ENCODE measurements around the gene ASIC3. TPM values are rescaled to one million over a fixed set of nuclear protein-coding genes. Genes with fewer than 3 reads are reported as not detected.

The ASIC3 gene
- total and polyA plus RNA-seq, 2 of the 8 experiments (the other 6 are each of a cell fraction or from before 2014, with no cell fraction given), result 1.6 to 1.9 TPM

- H4K20me1 ChIP-seq (replicated peaks in 1 of 2; ENCODE audit: control insufficient read depth in 1 of 2, insufficient read depth in 2 of 2, low read length in 2 of 2), result peaks cover 2 to 8% of the 10 kb centered on the region in 2 experiments
- peaks cover under 1 to 19% (median 10%) of the 10 kb centered on the region in 4 experiments for H3K27me3 ChIP-seq (replicated peaks in 1 of 4; ENCODE audit: control insufficient read depth in 3 of 4, extremely low read depth in 1 of 4, insufficient read depth in 3 of 4, low read length in 3 of 4)
- no peaks in the 10 kb centered on the region for H3K9me3 ChIP-seq (ENCODE audit: insufficient read depth in 2 of 2, low read depth in 1 of 2, low read length in 1 of 2)
- no peak overlapping the region for H3K4me3 ChIP-seq (ENCODE audit: extremely low read depth in 1 of 4, insufficient read depth in 2 of 4, low read depth in 3 of 4, low read length in 4 of 4)
- FAIRE-seq, result no peak
- no peak overlapping the region for H2BK5ac ChIP-seq (ENCODE audit: low read depth, low read length)
- H4K91ac ChIP-seq (replicated peaks; ENCODE audit: insufficient read length, low read length), result no peak overlapping the region
- no peak overlapping the region for H2AK5ac ChIP-seq (ENCODE audit: low read depth, low read length)
- no peak overlapping the region for H2BK12ac ChIP-seq (ENCODE audit: low read depth, low read length)
- H4K5ac ChIP-seq (ENCODE audit: insufficient read length, low read depth, low read length), result no peak overlapping the region
- 87% methylated on average over 7 of the region's 11 CpGs; no CpG with 5 or more reads in 1 of the 2 experiments for WGBS, 2 experiments (ENCODE audit: extremely low coverage in 1 of 2, insufficient coverage in 1 of 2, insufficient read length in 1 of 2, insufficient replicate concordance in 2 of 2, low coverage in 1 of 2, low lambda C conversion rate in 2 of 2, missing lambda C conversion rate in 1 of 2)
- H3K23me2 ChIP-seq (ENCODE audit: low read depth, low read length), result no peaks in the 10 kb centered on the region
- no peak overlapping the region for H3K23ac ChIP-seq (ENCODE audit: insufficient read length)
- CTCF ChIA-PET (ENCODE audit: partially characterized antibody), result interaction anchor here (1.1 to 3.5 kb wide), 5 partner anchors 12 to 35 kb away, joined by 3 to 20 read pairs (median 8); partner anchors contain the start of gene CDK5
- H4K8ac ChIP-seq (ENCODE audit: extremely low read depth, insufficient read depth, low read length), result no peak overlapping the region
- no peak overlapping the region for H2BK20ac ChIP-seq (ENCODE audit: low read length)
- H3K27ac ChIP-seq (ENCODE audit: low read depth, low read length), result no peak overlapping the region
- no peak overlapping the region for H2BK120ac ChIP-seq (replicated peaks; ENCODE audit: low read depth, low read length)
- no peak overlapping the region for H3K56ac ChIP-seq (replicated peaks; ENCODE audit: insufficient read length, low read depth, low read length)
- POLR2A ChIA-PET (ENCODE audit: partially characterized antibody), result interaction anchor here (0.9 to 1.0 kb wide), 2 partner anchors 9 to 42 kb away, joined by 3 read pairs; no protein-coding TSS in a partner anchor
- no peaks in the 10 kb centered on the region for H3K4me1 ChIP-seq (replicated peaks in 1 of 4; ENCODE audit: control insufficient read depth in 3 of 4, insufficient read depth in 4 of 4, low read length in 3 of 4)
- H2BK15ac ChIP-seq (ENCODE audit: low read length), result no peak overlapping the region
- DNase-seq (ENCODE audit: low read depth in 1 of 2, low spot score in 2 of 2), result no peak
- H3K9ac ChIP-seq (replicated peaks in 1 of 4; ENCODE audit: extremely low read depth in 1 of 4, low read depth in 3 of 4, low read length in 3 of 4), result no peak overlapping the region
- no peaks in the 10 kb centered on the region for H3K36me3 ChIP-seq (ENCODE audit: control insufficient read depth in 2 of 4, insufficient read depth in 4 of 4, low read length in 3 of 4)
- no peak overlapping the region for H2AFZ ChIP-seq (ENCODE audit: low read length)
- H3K14ac ChIP-seq (ENCODE audit: insufficient read length), result no peak overlapping the region
- H3K4me2 ChIP-seq (ENCODE audit: insufficient read depth in 1 of 2, low read depth in 2 of 2, low read length in 2 of 2), result no peak overlapping the region
- H3K79me2 ChIP-seq (ENCODE audit: control insufficient read depth in 1 of 2, insufficient read depth in 2 of 2, low read length in 2 of 2), result no peaks in the 10 kb centered on the region
- H3K79me1 ChIP-seq (ENCODE audit: low read depth, low read length), result no peaks in the 10 kb centered on the region
- H3K18ac ChIP-seq (ENCODE audit: extremely low read depth, low read length), result no peak overlapping the region
- no peak overlapping the region for H3K4ac ChIP-seq (replicated peaks; ENCODE audit: insufficient read length, low read depth, low read length)
- TF ChIP-seq SIX5 (IDR thresholded peaks at IDR 0.05; ENCODE audit: low read depth, low read length) (no peak), CHD2 (IDR thresholded peaks at IDR 0.05; ENCODE audit: low read length) (no peak), SAP30 (IDR thresholded peaks at IDR 0.05; ENCODE audit: insufficient read depth, insufficient replicate concordance, low read length) (no peak), CREB1 (IDR thresholded peaks at IDR 0.05) (no peak), HDAC6 (IDR thresholded peaks at IDR 0.05; ENCODE audit: low read depth, low read length) (no peak), FOSL1 (IDR thresholded peaks at IDR 0.05; ENCODE audit: insufficient read depth, low read depth, low read length) (no peak), SIN3A (conservative IDR thresholded peaks at IDR 0.05 in 1 of 2, IDR thresholded peaks at IDR 0.05 in 1 of 2; ENCODE audit: low read depth in 1 of 2, low read length in 2 of 2) (no peak), TEAD4 (IDR thresholded peaks at IDR 0.05; ENCODE audit: low read depth, low read length) (no peak), CBX5 (IDR thresholded peaks at IDR 0.05; ENCODE audit: low read depth, low read length) (no peak), BACH1 (IDR thresholded peaks at IDR 0.05; ENCODE audit: low read length) (no peak), RAD21 (IDR thresholded peaks at IDR 0.05 in 1 of 2, conservative IDR thresholded peaks at IDR 0.05 in 1 of 2; ENCODE audit: low read depth in 2 of 2, low read length in 2 of 2) (no peak), ZNF274 (IDR thresholded peaks at IDR 0.05; ENCODE audit: borderline replicate concordance, extremely low read depth, low read length) (no peak)
- TF ChIP-seq, protein P1, sequence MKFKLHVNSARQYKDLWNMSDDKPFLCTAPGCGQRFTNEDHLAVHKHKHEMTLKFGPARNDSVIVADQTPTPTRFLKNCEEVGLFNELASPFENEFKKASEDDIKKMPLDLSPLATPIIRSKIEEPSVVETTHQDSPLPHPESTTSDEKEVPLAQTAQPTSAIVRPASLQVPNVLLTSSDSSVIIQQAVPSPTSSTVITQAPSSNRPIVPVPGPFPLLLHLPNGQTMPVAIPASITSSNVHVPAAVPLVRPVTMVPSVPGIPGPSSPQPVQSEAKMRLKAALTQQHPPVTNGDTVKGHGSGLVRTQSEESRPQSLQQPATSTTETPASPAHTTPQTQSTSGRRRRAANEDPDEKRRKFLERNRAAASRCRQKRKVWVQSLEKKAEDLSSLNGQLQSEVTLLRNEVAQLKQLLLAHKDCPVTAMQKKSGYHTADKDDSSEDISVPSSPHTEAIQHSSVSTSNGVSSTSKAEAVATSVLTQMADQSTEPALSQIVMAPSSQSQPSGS (IDR thresholded peaks at IDR 0.05; ENCODE audit: low read length), result no peak
Measured at GRCh38 chr7:151045262-151045661, 3.1 kb upstream of the ASIC3 start.
